WERI-Rb-1 (cell line): ENCODE results near the gene CORO2A.
"Not testable (repeated sequence)": the region's sequence is repeated elsewhere in the genome, so short reads cannot be mapped to it uniquely, and the experiment has no call there.

Experiments
- DNase-seq: peaks from one replicate; pipeline ENCODE4 v3.0.0-alpha.2; 2020
- H3K27ac ChIP-seq: fragments of 250-450 bp; sonication (Bioruptor Pico); 2 replicates; pipeline ENCODE4 v1.5.1; 2020; ENCODE audit warnings: mild to moderate bottlenecking, moderate library complexity
- H3K27me3 ChIP-seq: fragments of 250-450 bp; sonication (Bioruptor Pico); 2 replicates; pipeline ENCODE4 v1.5.1; 2021; ENCODE audit warnings: mild to moderate bottlenecking, low read depth, moderate library complexity; ENCODE audit not compliant: insufficient read depth, severe bottlenecking
- H3K36me3 ChIP-seq: fragments of 250-450 bp; sonication (Bioruptor Pico); 2 replicates; pipeline ENCODE4 v1.5.1; 2020; ENCODE audit warnings: mild to moderate bottlenecking, moderate library complexity
- H3K4me3 ChIP-seq: 2 replicates; pipeline ENCODE4 v1.5.1; 2011; ENCODE audit warnings: low read depth, mild to moderate bottlenecking, control low read depth, low read length
- H3K9me3 ChIP-seq: fragments of 250-450 bp; sonication (Bioruptor Pico); 2 replicates; pipeline ENCODE4 v1.5.1; 2021; ENCODE audit warnings: mild to moderate bottlenecking, moderate library complexity; ENCODE audit not compliant: severe bottlenecking
- TF ChIP-seq, protein P1 (sequence below): IDR thresholded peaks from 2 replicates; pipeline ENCODE4 v1.5.1; 2011; ENCODE audit warnings: low read depth, mild to moderate bottlenecking, control low read depth, inconsistent platforms, low read length

Gene CORO2A

DNA sequence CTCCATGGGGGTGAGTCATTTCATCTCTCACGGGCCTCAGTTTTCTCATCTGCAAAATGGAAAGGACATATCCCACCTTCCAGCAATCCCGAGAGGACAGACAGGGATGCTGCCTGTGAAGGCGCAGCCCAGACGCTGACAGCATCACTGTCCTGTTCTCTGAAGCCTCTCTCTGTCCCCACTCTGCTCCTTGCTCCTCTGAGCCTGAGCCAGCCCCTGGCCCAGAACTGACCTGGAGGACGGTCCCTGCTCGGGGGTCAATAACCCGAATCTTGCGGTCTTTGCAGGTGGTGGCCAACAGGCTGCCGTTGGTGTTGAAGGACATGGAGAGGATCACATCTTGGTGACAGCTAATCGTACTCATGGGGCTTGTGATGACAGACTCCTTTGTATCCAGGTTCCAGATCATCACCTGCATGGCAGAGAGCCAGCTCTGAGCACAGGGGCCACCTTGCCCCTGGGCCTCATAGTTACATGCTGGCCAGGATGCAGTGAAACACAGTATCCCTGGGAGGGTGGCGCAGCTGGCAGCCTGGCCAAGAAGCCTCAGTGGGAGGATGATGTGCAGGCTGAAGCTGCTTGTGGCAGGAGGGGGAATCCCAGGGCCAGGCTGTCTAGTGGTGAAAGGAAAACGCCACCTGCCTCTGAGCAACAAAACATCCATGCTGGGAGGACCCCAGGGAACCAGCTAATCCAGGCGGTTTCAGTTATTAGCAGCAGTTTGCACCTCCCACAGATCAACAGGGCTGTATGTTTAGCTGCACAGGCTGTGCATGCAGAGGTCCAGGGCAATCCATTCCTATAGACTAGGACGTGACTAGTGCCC is 59.4 kb downstream of the CORO2A start:
- Histone ChIP-seq H3K4me3 (no peak overlapping the region), H3K36me3 (peaks cover 84% of the 10 kb centered on the region), H3K27me3 (no peaks in the 10 kb centered on the region), H3K9me3 (no peaks in the 10 kb centered on the region), H3K27ac (no peak overlapping the region)
- TF ChIP-seq, protein P1, sequence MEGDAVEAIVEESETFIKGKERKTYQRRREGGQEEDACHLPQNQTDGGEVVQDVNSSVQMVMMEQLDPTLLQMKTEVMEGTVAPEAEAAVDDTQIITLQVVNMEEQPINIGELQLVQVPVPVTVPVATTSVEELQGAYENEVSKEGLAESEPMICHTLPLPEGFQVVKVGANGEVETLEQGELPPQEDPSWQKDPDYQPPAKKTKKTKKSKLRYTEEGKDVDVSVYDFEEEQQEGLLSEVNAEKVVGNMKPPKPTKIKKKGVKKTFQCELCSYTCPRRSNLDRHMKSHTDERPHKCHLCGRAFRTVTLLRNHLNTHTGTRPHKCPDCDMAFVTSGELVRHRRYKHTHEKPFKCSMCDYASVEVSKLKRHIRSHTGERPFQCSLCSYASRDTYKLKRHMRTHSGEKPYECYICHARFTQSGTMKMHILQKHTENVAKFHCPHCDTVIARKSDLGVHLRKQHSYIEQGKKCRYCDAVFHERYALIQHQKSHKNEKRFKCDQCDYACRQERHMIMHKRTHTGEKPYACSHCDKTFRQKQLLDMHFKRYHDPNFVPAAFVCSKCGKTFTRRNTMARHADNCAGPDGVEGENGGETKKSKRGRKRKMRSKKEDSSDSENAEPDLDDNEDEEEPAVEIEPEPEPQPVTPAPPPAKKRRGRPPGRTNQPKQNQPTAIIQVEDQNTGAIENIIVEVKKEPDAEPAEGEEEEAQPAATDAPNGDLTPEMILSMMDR, result peak; percentile 27; the same call in 1 of the 2 replicates
- DNase-seq, result peak; percentile 75

DNA sequence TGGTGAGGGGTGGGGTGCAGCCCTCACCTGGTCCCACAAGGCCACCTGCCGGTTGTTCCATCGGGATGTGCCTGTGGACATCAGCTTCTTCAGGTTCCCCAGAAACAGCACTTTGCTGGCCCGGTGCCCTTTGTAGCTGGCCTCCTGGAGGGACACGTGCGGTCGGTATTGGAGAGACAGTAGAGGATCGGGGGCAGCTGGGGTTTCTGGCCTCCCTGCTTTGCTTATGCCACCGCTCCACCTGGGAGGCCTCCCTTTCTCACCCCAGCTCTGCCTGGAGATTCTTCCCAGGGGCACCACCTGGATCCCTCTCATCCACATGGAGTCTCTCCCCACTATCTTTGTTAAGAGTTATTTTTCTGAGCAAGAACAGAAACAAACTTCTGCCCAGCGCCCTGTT is 60.3 kb downstream of the CORO2A start:
- Histone ChIP-seq H3K27ac (no peak overlapping the region), H3K36me3 (peaks cover 82% of the 10 kb centered on the region), H3K9me3 (no peaks in the 10 kb centered on the region), H3K4me3 (no peak overlapping the region), H3K27me3 (no peaks in the 10 kb centered on the region)
- no peak for DNase-seq
- TF ChIP-seq, protein P1, result no peak

DNA sequence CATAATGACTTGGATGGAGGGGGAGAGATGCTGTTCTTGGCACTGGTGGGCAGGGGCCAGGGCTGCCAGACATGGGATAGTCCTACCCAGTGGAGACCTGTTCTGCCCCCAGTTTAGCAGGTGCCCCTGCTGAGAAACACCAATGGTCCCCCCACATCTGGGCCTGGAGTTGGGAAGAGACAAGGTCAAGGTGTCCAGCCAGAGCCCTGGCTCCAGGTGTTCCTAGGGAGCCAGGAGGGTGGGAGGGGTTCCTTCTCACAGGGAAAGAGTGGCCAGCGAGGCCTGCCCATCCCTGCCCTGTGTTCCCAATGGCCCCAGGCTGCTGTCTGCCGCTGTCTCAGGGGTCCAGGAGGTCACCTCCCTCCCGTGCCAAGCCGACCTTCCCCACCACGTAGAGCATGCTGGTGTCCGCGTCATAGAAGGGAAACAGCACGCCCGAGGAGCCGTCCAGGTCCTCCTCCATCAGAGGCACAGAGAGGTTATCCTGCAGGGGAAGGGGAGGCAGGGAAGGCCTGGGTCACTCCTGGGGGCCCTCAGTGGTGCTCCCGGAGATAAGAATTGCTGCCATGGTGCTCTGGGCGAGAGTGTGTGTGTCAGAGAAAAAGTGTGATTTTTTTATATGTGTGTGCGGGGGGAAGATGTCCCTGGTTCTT is 61.7 kb downstream of the CORO2A start:
- H3K36me3 ChIP-seq, result peaks cover 82% of the 10 kb centered on the region
- no peak overlapping the region for H3K4me3 ChIP-seq
- no peak for DNase-seq
- TF ChIP-seq, protein P1, result no peak
- no peak overlapping the region for H3K27ac ChIP-seq
- no peaks in the 10 kb centered on the region for H3K27me3 ChIP-seq
- no peaks in the 10 kb centered on the region for H3K9me3 ChIP-seq

DNA sequence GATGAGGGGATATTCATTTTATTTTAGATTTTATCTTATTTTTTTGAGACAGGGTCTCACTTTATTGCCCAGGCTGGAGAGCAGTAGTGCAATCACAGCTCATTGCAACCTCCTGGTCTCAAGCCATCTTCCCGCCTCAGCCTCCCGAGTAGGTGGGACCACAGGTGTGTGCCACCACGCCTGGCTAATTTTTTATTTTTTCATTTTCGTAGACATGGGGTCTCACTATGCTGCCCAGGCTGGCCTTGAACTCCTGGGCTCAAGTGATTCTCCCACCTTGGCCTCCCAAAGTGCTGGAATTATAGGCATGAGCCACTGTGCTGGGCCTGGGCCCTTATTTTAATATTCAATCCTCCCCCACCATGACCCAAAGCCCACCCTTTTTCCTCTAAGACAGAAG is 62.4 kb downstream of the CORO2A start:
- H3K9me3 ChIP-seq, DNase-seq, H3K27me3 ChIP-seq, H3K4me3 ChIP-seq, H3K27ac ChIP-seq: not testable (repeated sequence)
- H3K36me3 ChIP-seq, result peaks cover 81% of the 10 kb centered on the region

DNA sequence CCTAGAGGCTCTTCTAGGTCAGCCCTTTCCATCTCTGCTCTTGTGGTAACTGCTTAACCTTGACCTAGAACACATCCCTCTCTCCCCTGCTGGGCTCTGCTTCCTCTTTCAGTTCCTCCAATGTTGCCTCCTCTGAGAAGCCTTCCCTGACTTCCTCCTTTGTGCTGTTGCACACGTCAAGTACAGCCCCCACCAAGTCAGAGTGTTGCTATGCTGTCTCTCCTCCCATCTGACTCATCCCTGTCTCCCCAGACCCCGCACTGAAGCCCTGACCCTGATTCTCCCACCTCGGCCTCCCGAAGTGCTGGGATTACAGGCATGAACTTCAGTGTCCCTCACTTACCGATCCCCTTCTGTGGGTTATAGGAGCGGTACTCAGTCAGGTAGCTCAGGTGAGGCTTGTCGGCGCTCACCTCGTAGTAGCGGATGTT is 63.0 kb downstream of the CORO2A start:
- DNase-seq, result no peak
- Histone ChIP-seq H3K9me3 (no peaks in the 10 kb centered on the region), H3K27ac (no peak overlapping the region), H3K27me3 (no peaks in the 10 kb centered on the region), H3K4me3 (no peak overlapping the region), H3K36me3 (peaks cover 81% of the 10 kb centered on the region)
- TF ChIP-seq, protein P1, result no peak

DNA sequence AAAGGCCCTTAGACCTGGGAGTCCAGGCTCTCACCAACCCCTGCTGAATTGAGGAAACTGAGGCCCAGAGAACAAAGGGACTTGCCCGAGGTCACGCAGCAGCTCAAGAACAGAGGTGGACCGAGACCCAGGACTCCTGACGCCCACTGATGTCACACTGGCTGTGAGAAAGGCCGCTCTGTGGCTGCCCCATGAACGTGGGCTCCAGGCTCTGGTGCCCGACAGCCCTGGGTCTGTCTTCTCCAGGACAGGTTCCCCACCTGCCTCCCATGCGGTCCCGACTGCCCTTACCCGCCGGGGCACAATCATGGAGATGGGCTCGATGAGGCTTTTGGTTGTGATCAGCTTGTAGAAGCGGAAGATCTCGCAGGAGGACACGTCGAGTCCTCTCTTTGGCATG is 64.1 kb downstream of the CORO2A start:
- H3K9me3 ChIP-seq, result no peaks in the 10 kb centered on the region
- H3K36me3 ChIP-seq, result peaks cover 75% of the 10 kb centered on the region
- TF ChIP-seq, protein P1, result no peak
- no peak for DNase-seq
- no peaks in the 10 kb centered on the region for H3K27me3 ChIP-seq
- H3K27ac ChIP-seq, result no peak overlapping the region
- no peak overlapping the region for H3K4me3 ChIP-seq
